ENCODE measurements around the gene DCLK2. TPM values are rescaled to one million over a fixed set of nuclear protein-coding genes. Genes with fewer than 3 reads are reported as not detected.

Gene DCLK2
- total RNA-seq, 1 donor from 2014 or later = 4.9 TPM

DNA sequence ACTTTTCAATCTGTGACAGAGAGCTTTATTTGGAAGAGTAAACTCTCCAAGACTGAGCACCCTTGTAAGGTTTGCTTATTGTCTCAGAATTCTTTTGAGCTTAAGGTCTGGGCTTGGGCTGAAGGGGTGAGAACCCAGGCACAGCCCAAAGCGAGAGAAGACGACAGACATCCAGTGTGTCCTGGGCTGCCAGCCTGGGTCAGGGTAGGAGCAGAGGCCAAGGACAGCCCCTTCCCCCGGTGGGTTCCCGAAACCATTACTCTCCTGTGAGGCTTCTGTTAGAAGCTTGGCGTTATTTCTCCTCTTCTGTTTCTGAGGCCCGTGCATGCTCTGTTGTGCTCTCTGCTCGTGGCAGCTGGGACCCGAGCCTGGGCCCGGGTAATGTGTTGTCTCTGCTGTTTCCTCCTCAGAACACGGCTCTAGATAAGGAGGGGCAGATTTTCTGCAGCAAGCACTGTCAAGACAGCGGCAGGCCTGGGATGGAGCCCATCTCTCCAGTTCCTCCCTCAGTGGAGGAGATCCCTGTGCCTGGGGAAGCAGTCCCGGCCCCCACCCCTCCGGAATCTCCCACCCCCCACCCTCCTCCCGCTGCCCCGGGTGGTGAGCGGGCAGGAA, 177.5 kb downstream of the DCLK2 start:
- TF ChIP-seq, protein P1, sequence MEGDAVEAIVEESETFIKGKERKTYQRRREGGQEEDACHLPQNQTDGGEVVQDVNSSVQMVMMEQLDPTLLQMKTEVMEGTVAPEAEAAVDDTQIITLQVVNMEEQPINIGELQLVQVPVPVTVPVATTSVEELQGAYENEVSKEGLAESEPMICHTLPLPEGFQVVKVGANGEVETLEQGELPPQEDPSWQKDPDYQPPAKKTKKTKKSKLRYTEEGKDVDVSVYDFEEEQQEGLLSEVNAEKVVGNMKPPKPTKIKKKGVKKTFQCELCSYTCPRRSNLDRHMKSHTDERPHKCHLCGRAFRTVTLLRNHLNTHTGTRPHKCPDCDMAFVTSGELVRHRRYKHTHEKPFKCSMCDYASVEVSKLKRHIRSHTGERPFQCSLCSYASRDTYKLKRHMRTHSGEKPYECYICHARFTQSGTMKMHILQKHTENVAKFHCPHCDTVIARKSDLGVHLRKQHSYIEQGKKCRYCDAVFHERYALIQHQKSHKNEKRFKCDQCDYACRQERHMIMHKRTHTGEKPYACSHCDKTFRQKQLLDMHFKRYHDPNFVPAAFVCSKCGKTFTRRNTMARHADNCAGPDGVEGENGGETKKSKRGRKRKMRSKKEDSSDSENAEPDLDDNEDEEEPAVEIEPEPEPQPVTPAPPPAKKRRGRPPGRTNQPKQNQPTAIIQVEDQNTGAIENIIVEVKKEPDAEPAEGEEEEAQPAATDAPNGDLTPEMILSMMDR (IDR thresholded peaks at IDR 0.05) = no peak
- DNase-seq (no peak), ATAC-seq (peak; percentile 5)
- no peaks in the 10 kb centered on the region for H3K27me3 ChIP-seq
- no peaks in the 10 kb centered on the region for H3K9me3 ChIP-seq
- H3K4me1 ChIP-seq = peaks cover 5% of the 10 kb centered on the region
- no peaks in the 10 kb centered on the region for H3K36me3 ChIP-seq
- peak overlapping the region; percentile 30 for H3K27ac ChIP-seq
- intact Hi-C loops (cut with DNase I) = no loop called here
- H3K4me3 ChIP-seq = no peak overlapping the region

GRCh38 chr4:150256225-150256620, 178.0 kb downstream of the DCLK2 start:
- Histone ChIP-seq H3K27me3 (no peaks in the 10 kb centered on the region), H3K9me3 (no peaks in the 10 kb centered on the region), H3K4me3 (no peak overlapping the region), H3K4me1 (peaks cover 5% of the 10 kb centered on the region), H3K27ac (no peak overlapping the region), H3K36me3 (no peaks in the 10 kb centered on the region)
- intact Hi-C loops (cut with DNase I) = no loop called here
- TF ChIP-seq, protein P1 (IDR thresholded peaks at IDR 0.05) = no peak
- ATAC-seq (peak; percentile 10), DNase-seq (no peak)

- DNase-seq (no peak), ATAC-seq (no peak)
- H3K9me3 ChIP-seq = no peaks in the 10 kb centered on the region
- H3K27me3 ChIP-seq = no peaks in the 10 kb centered on the region
- H3K4me3 ChIP-seq = no peak overlapping the region
- no peak overlapping the region for H3K27ac ChIP-seq
- TF ChIP-seq, protein P1 (IDR thresholded peaks at IDR 0.05) = no peak
- no peaks in the 10 kb centered on the region for H3K36me3 ChIP-seq
- intact Hi-C loops (cut with DNase I) = no loop called here
- peaks cover 5% of the 10 kb centered on the region for H3K4me1 ChIP-seq
These were observed 178.8 kb downstream of the DCLK2 start for GRCh38 chr4:150256841-150257730.

- ATAC-seq (no peak), DNase-seq (no peak)
- Histone ChIP-seq H3K4me3 (no peak overlapping the region), H3K4me1 (peaks cover 5% of the 10 kb centered on the region), H3K27me3 (no peaks in the 10 kb centered on the region), H3K36me3 (no peaks in the 10 kb centered on the region), H3K27ac (no peak overlapping the region), H3K9me3 (no peaks in the 10 kb centered on the region)
- intact Hi-C loops (cut with DNase I) = no loop called here
- TF ChIP-seq, protein P1 (IDR thresholded peaks at IDR 0.05) = no peak
These were observed 180.3 kb downstream of the DCLK2 start for GRCh38 chr4:150258569-150258968.

DNA sequence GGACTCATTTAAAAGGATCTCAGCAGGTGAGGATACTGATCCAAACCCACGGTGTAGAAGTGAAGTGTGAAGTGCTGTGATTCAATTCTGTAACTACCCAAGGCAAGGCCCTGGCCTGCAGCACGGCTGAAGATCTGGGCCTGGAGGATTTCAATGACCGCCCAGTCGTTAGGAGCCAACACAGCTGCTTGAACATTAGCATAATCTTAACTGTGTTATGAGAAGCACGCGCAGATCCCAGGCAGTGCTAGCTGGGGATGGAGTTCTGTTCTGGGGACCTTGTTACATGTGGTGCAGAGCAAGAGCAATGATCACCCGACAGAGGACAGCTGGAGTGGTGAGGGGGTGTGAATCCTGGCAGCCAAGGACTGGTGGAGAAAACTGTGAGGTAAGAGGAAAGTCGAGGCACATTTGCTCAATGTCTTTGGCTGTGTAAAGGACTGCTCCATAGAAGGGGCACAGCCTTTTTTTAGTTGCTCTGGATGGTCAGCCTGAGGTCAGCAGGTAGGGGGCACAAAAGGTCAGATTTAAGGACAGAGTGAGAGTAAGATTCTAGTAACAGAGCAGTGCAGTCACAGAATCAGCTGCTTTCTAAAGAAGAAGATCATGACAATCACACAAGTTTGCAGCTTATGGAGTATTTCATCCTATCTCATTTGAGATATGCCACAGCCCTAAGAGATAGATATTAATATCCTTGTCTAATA, 181.8 kb downstream of the DCLK2 start:
- Histone ChIP-seq H3K36me3 (no peaks in the 10 kb centered on the region), H3K27me3 (no peaks in the 10 kb centered on the region), H3K9me3 (no peaks in the 10 kb centered on the region), H3K4me3 (no peak overlapping the region), H3K27ac (no peak overlapping the region), H3K4me1 (peaks cover 5% of the 10 kb centered on the region)
- TF ChIP-seq, protein P1 (IDR thresholded peaks at IDR 0.05) = no peak
- ATAC-seq = no peak
- DNase-seq = no peak
- intact Hi-C loops (cut with DNase I) = no loop called here
